ENCODE data around the gene YKT6.
A peak's percentile ranks its signal among the peaks of the same experiment; 100 is the strongest.
"Not testable (repeated sequence)": the region's sequence is repeated elsewhere in the genome, so short reads cannot be mapped to it uniquely, and the experiment has no call there.

The YKT6 gene

DNA sequence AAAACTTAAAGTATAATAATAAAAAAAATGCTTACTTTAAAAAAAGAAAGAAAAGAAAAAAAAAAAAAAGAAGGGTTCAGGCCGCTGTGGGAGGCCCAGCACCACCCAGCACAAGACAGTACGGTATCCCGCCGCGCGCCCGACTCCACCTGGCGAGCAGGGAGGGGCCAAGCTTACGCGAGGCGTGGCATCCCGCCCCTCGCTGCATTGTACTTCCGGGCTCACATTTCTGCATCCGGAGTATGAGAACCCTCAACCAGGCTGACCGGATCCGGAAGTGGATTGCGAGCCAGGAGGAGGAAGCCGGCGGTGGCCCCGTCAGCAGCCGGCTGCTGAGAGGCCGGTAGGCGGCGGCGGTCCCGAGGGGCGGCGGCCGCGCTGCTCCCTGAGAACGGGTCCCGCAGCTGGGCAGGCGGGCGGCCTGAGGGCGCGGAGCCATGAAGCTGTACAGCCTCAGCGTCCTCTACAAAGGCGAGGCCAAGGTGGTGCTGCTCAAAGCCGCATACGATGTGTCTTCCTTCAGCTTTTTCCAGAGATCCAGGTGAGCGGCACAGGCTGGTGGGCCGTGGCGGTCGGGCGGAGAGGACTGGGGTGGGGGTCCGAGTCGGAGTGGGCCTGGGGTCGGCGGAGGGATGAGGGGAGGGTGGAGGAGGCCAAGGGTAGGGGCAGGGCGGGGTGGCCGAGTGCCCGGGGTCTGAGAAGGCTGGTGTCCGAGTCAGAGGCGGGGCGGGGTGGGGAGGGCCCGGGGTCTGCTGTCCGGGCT is at the start of gene YKT6:
Gene YKT6, plus strand, starts transcription at position 280 of the 763 bp plus-strand sequence. Its CDS starts 158 bp downstream, at position 438.
- DNase-seq (ENCODE audit: low spot score), result peak; percentile 98

DNA sequence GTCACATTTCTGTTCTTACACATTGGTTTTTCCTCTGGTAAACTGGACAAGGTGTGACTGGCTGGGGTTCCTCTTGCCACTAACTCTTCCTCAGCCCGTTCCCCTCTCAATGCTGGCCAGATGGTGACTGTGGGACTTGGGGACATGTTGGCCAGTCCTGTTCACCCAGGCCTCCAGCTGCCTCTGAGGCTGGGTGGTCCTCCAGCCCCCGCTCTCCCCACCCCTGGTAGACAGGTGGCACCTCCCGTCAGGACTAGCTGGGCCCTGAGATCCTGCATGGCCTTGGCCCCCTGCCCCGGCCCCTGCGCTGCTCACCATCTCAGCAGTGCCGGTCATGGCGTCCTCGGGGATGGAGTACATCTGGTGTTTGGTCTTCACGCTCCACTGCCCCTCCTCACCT is 48.8 kb upstream of the YKT6 start:
- DNase-seq (ENCODE audit: low spot score), result no peak

DNA sequence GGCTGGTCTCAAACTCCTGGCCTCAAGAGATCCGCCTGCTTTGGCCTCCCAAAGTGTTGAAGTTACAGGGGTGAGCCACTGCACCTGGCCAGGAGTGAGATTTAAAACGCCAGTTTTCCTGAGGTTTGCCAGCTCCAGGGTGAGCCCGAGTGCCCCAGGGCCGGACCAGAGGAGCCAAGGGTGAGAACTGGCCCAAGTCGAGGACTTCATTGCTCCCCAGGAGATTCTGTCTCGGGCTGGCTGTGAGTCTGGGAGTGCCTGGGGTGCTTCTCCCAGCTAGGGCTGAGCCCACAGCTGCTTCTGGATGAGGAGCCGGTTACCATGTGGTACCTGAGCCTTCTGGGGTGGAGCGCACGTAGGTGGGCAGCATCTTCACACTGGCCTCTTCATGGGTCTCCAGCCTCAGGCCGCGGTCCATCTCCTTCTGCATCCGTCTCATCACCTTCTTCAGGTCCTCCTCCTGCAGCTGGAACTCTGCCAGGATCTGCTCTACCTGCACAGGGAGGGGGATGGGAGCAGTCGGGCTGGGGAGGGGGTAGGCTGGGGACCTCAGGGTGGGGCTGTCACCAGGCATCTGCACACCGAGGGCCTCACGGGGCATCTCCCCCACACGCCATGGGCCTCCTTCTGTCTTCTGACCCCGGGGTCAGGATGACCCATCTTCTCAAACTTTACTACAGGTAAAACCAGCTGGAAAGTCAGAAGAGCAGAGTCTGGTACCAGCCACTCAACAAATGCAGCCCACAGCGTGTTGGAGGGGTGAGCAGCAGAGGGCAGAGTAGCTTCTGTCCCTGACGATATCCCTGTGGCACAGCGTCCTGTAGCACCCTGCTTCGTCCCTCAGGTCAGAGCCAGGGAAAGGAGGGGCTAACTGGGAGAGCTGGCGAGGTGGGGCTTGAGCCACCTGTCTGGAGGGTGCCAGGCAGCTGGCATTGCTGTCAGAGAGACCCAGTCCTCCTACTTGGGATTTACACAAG is 47.5 kb upstream of the YKT6 start:
- DNase-seq (ENCODE audit: low spot score), result no peak

DNA sequence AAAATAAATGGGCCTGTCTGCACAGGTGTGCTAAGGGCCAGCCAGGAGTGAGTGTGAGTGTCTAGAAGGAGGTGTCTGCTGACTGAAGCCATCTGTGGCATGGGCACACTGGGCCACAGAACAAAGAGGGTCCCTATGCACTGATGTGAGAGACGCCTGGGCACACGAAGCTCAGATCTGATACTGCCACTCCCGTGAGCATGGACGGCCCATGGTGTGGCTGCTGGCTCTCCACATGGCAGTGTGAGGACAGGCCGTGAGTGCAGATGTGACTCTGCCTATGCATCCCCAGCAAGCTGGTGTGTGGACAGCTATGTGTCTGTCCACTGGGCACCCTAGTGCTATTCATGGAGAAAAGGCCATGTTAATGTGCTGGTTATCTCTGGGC is 46.8 kb upstream of the YKT6 start:
- DNase-seq (ENCODE audit: low spot score), result no peak

DNA sequence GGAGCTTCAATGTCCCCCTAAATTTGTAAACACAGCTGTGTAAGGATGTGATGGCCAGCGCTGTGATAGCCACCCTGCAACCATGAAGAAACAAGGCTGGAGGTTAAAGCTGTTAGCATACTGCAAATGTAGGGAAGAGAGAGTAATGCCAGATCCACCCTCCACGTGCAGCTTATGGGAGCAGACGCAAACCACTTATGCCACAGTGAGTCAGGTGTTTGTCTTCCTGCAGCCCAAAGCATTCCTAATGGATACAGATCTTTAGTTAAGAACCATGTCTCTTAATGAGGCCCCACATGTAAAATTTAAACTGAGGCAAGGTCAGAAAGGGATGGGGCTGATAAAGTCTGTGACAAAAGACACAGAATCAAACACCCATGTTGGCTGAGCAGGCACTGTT is 46.1 kb upstream of the YKT6 start:
- no peak for DNase-seq (ENCODE audit: low spot score)

DNA sequence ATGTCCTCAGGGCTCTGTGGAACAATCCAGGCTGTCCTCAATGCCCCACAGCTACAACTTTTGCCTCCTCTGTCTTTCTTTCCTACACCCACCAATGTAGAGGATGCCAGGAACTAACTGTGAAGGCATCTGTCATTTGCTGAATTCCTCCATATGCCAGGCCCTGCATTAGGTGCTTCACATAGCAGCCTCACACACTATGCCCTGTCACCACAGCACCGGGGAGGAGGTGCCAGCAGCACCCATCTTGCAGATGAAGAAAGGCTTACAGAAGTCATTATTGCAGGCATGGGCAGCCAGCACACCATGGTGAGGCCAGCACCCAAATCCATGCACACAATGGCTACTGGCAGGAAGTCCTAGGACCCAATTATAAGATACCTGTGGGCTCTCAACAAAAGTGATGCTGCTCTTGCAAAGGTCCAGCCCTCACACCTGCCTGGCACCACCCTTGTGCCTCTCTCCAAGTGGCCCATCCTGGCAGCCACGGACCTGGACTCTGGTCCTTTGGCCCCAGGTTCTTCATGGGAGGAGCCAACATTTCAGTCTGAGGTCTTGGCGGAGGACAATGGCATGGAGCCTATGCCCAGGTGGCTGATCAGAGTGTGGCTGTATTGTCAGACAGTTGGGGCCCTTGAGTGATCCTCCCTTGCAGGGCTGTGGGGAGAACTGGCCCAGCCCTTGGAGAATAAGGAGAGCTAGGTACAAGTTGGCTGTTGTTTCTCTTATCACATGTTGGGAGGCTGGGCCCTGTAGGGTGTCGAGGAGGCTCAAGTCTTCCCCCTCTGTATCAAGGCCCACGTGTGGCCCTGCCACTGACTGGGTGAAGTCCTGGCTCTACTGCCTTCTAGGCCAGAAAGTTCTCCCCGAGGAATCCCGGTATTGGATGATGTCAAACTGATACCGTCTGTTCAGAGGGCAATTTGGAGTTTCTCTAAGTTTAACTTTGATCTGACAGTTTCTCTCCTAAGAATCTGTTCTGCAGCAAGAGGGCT is 45.3 kb upstream of the YKT6 start:
- no peak for DNase-seq (ENCODE audit: low spot score)

DNA sequence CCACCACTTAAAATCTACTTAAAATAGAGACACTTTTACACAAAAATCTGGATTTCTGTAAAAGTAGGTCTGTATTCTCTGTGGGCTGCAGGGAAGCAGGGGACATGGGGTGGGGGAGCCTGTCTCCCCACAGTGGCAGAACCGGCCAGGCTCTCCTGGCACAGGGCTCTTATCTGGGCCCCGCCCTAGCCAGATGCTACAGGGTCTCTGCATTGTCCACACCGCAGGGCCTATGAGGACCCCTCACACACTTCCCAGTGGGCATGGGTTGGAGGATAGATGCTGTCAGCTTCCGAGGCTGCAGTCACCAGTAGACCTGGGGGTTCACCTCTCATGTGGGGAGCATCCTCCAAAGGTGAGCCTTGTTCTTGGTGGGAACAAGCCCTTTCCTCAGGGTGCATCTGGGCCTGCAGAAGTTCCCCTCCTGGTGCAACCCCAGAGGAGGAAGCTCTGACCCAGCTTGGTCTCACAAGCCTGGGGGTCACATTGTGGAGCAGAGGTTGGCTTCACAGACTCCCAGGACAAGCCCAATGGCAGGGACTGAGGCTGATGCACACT is 44.2 kb upstream of the YKT6 start:
- DNase-seq (ENCODE audit: low spot score), result no peak

DNA sequence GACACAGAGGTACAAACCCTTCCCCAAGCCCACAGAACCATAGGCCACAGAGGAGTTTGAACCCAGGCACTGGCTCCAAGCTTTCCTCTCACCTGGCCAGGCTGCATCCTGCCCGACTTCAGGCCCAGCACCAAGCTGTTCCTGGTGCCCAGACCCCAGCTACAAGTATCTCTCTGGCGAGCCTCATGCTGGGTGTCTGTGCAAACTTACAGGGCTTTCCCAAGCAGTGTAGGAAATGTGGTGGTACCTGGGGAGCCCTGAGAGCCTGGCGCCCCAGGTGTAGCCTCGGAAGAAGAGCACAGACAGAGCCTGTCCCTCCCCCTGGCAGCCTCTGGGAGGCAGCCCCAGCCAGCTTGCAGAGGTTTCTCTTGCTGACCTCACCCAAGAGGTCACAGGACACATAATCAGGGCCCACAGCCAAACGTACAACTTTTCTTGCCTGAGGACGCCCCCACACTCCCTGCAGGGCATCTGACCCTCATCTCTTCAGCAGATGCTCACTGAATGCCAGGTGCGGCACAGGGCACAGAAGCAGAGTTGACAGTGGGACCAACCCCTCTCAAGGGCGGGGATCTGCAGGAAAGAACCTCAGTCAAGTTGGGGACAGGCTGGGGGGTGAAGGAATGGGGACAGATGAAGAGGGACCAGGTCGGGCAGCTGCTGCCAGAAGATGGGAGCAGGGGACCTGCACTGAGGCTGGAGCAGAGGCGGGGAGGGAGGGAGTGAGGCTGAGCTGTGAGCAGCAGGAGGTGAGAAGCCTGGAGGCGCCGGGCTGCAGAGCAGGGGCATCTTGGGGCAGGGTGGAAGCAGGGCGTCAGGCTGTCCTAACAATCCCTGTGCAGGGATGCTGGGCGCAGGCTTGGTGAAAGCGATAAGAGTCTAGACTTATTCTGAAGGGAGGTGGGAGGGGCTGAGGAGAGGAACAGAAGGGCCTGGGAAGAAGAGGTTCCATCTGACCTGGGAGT is 43.4 kb upstream of the YKT6 start:
- DNase-seq (ENCODE audit: low spot score), result no peak

DNA sequence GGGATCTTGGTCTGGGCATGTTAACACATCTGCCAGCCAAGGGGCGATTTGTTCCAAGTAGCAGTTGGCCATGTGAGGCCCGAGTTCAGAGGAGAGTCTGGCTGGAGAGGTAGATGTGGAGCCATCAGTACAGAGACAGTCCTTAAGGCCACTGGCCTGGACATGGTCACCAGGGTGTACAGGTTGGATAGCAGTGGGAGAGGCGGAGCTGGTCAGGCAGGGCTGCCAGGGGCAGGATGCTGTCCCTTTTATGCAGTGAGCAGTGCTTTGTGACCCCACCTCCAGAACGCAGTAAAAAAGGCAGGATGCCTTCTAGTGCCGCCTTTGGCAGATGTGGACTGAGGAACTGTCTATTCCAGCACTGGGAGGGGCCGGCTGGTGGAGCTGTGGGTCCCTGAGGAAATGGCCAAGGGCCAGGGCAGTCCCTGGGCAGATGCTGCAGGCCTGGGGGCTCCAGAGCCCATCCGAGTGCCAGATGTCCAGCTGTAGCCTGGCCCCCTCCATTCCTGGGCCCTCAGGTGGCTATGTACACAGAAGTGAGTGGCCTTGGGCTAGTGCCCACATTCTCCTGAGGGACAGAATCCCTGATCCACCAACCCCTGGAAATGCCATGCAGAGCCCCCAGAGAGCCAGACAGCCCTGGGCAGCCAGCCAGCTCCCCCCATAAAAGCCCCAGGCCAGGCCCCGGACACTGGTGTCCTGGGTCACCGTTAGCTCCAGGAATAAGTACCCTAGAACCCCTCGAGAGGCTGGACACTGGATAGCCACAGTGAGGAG is 42.5 kb upstream of the YKT6 start:
- no peak for DNase-seq (ENCODE audit: low spot score)

DNA sequence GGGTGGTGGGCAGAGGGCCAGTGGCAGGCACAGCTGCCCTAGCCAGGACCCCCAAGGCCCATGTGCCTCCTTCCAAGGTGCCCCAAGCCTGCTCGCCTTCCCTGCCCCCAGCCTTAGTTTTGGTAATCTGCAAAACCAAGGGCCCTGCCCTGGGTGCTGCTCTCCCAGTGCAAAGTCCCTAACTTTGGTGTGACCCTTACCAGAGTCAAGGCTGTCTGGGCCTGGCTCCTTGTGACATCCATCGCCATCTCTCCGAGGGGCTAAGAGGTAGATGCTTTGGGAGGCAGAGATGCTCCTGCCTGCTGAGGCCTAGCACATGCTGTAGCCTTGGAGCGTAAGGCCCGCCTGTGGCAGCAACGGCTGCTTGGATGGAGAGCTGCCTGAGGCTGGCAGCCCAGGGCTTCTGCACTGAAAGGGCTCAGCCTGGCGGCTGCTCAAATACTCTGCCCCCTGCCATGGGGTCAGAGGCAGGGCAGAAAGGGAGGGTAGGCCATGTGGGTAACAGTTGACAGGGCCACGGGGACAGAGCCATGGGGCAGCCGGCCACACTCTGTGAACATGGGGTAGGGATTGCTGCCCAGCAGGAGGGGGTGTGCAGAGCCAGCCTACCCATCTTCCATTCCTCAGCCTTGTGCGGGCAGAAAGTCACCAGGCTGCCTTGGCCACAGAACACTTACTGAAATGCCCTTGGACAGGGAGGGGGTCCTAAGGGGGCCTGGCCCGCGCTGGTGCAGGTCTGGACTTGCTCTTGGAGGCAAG is 41.7 kb upstream of the YKT6 start:
- no peak for DNase-seq (ENCODE audit: low spot score)

DNA sequence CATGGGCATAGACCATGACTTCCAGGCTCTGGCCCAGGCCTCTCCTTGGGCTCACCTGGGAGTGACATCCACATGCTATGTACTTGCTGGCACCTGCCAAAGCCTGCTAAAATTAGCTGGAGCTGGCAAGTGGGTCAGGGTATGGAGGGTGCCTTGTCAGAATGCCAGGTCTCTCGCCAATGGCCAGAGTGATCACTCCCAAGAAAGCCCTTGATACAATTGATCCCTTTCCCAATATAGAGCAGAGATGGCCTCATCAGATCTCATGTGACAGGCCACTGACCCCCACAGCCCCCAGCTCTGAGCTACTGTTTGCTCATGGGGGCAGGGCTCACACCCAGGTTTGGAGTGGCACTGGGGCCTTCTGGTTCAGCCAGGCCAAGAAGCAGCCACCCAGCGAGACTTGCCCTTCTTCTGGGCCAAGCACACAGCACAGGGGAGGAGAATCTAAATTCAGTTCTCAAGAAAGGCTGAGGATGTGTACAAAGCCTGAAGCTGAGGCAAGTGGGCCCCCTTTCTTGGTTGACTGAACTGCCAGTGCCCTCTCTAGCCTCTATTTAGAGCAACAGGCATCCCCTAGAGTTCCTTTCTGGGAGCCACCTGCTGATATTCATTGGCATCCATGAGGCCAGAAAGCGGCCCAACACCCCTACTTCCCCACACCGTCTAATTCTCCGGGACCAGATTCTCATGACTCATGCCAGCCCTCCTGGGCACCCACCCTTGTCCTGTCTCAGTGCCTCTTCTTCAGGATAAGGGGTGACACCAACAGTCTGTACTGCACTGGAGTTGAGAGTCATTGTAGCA is 40.8 kb upstream of the YKT6 start:
- no peak for DNase-seq (ENCODE audit: low spot score)

DNA sequence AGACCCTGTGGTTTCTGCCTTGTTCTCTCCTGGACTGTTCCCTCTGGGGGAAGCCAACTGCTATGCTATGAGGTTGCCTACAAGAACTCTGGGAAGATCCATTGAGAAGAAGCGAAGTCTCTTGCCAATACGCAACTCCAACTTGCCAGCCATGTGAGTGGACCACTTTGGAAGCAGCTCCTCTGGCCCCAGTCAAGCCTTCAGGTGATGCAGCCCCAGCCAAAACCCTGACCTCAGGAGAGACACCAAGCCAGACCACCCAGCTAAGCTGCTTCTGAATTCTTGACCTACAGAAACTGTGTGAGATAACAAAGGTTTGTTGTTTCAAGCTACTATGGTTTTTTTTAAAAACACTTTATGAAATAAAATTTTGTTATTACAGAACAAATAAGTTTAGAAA is 39.4 kb upstream of the YKT6 start:
- no peak for DNase-seq (ENCODE audit: low spot score)

DNA sequence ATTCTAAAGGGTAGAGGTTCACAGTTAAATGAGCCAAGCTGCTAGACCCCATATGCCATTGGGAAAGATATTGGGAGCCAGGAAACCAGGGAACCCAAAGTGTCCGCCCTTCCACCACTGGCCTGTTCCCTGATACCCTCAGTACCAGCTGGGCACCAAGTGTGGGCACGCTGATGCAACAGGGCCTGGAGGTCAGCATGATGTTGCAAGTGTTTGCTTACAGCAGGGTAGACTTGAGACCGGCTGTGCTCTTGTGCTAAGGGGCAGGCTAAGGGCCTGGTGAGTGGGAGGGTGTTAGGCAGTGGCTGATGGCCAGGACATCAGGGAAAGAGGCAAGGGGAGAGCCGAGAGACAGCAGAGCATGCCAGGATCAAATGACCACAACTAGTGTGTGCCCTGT is 38.6 kb upstream of the YKT6 start:
- DNase-seq (ENCODE audit: low spot score), result no peak

DNA sequence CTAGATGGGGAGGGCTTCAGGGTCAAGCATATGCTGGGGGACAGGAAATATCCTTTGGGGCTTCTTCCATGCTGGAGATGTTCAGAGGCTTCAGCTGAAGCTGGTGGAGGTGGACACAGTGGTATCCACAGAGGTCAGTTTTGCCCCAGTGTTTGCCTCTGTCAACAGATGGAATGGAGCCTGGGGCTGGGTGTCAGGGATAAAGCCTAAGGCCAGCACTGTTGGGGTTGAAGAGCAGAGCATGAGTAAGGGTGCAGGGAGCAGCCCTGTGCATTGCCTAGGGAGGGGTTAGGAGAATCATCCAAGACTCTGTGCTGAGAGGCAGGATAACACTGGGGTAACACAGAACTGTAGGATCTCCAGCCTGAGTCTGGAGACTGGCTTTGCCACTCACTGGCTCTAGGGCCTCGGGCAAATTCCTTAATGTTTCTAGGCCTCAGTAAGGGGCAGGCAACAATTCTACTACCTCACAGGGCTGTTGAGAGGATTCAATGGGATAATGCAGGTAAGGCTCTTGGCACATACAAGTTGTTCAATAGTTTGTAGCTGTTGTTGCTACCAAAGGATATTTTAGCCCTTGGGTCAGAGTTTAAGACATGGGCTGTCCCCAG is 37.9 kb upstream of the YKT6 start:
- no peak for DNase-seq (ENCODE audit: low spot score)

DNA sequence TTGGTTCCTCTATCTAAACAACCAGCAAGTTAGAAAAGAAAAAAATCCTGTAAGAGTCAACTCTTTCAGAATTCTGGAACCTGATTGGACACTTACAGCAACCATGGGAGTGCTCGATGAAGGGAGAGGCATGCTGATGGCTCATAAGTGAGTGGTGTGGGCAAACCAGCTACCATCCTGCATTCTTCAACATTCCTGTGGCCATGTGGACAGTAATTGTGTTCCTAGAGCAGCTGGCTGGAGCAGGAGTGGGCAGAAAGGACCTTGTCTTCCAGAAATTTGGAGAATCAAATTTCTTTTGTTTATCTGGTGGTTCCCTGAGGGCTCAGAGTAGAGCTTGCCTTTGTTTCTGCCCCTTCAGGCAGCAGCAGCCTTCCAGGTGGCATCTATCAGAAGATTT is 37.2 kb upstream of the YKT6 start:
- DNase-seq (ENCODE audit: low spot score), result no peak

DNA sequence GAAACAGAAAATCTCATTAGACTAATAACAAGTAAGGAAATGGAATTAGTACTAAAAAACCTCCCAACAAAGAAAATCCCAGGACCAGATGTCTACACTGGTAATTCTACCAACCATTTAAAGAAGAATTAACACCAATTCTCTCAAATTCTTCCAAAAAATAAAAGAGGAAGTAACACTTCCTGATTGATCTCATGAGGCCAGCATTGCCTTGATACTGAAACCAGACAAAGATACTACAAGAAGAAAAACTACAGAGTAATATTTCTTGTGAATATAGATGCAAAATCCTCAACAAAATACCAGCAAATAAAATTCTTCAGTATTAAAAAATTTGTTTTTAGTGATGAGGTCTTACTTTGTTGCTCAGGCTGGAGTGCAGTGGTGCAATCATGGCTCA is 32.9 kb upstream of the YKT6 start:
- DNase-seq (ENCODE audit: low spot score), result no peak

DNA sequence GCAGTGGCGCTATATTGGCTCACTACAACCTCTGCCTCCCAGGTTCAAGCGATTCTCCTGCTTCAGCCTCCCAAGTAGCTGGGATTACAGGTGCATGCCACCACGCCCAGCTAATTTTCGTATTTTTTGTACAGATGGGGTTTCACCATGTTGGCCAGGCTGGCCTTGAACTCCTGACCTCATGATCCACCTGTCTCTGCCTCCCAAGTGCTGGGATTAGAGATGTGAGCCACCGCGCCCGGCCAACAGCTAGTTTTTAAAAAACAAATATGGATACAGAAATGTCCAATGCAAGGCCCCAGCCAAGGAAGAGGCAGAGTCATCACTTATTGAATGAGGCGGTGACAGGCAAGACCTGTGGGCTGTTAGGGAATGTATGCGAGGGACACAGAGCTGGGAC is 28.9 kb upstream of the YKT6 start:
- DNase-seq (ENCODE audit: low spot score), result not testable (repeated sequence)

DNA sequence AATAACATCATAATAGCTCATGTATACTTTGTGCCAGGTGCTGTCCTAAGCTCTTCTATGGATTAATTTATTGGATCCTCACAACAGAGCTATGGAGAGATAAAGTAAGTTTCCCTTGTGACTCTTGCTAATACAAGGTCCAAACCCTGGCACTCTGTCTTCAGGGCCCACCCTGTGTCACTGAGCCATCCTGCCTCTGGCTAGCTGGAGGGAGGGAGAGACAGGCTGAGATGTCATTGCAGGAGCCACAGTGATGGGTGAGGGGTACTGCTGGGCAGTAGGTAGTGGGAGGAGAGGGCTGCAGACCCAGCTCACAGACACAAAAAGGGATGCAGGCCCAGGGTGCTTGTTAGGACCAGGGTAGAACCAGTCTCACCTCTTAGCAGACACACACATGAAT is 28.4 kb upstream of the YKT6 start:
- DNase-seq (ENCODE audit: low spot score), result no peak
